ENCODE results near the gene SPAG9. TPM values are rescaled to one million over a fixed set of nuclear protein-coding genes. Genes with fewer than 3 reads are reported as not detected.

Gene SPAG9
- total and polyA plus RNA-seq, 2 donors (not counting 1 experiment from before 2014, with no cell fraction given): 8.6 to 64.1 TPM

DNA sequence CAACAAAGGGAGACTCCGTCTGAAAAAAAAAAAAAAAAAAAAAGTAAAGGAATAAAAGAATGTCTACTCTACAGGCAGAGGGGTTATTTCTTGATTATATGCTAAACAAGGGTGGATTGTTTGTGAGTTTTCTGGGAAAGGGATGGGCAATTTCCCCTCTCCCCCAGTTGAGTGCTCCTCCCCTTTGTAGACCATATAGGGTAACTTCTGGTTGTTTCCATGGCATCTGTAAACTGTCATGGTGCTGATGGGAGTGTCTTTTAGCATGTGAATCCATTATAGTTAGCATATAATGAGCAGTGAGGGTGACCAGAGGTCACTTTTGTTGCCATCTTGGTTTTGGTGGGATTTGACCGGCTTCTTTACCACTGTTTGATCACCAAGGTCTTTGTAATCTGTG, 28.5 kb upstream of the SPAG9 start:
- no peaks in the 10 kb centered on the region for H3K9me3 Mint-ChIP-seq (ENCODE audit: insufficient read depth)
- Histone ChIP-seq H3K9me3 (ENCODE audit: control extremely low read depth in 1 of 3, control insufficient read depth in 2 of 3, insufficient read depth in 1 of 3, low read length in 2 of 3) (no peaks in the 10 kb centered on the region), H3K27ac (ENCODE audit: low read length in 2 of 2) (no peak overlapping the region), H3K4me3 (ENCODE audit: control extremely low read depth in 1 of 5, extremely low read depth in 1 of 5, insufficient read depth in 1 of 5, low read depth in 2 of 5, low read length in 4 of 5) (no peak overlapping the region), H3K4me2 (replicated peaks; ENCODE audit: low read depth, low read length, poor library complexity, severe bottlenecking) (no peak overlapping the region), H4K20me1 (ENCODE audit: control insufficient read depth, insufficient read depth, low read length, poor library complexity, severe bottlenecking) (no peaks in the 10 kb centered on the region), H2AFZ (ENCODE audit: insufficient read depth, low read depth, low read length, poor library complexity, severe bottlenecking) (no peak overlapping the region), H3K36me3 (replicated peaks in 1 of 2; ENCODE audit: control extremely low read depth in 1 of 2, control insufficient read depth in 1 of 2, extremely low read depth in 1 of 2, insufficient read depth in 2 of 2, low read length in 1 of 2) (no peaks in the 10 kb centered on the region), H3K4me1 (ENCODE audit: control insufficient read depth in 2 of 2, insufficient read depth in 2 of 2, low read length in 2 of 2) (peaks cover 9 to 13% of the 10 kb centered on the region in 2 donors), H3K27me3 (replicated peaks in 1 of 4; ENCODE audit: control extremely low read depth in 1 of 4, control insufficient read depth in 3 of 4, insufficient read depth in 4 of 4, low read length in 3 of 4) (no peaks in the 10 kb centered on the region), H3K79me2 (ENCODE audit: control insufficient read depth, insufficient read depth, low read length) (peaks cover 8% of the 10 kb centered on the region), H3K9ac (ENCODE audit: low read length) (no peak overlapping the region)
- H3K27me3 Mint-ChIP-seq: no peaks in the 10 kb centered on the region
- intact Hi-C loops (cut with micrococcal nuclease): no loop called here
- no peak for ATAC-seq (ENCODE audit: low read depth)
- H3K4me3 Mint-ChIP-seq: no peak overlapping the region
- CTCF ChIA-PET: interaction anchor here (0.6 to 1.3 kb wide), 2 partner anchors 150 to 296 kb away, joined by 3 read pairs; no protein-coding TSS in a partner anchor
- no peak for TF ChIP-seq EZH2 (IDR thresholded peaks at IDR 0.05; ENCODE audit: borderline replicate concordance, insufficient read depth, low read depth, low read length, poor library complexity, severe bottlenecking)
- TF ChIP-seq, protein P1, sequence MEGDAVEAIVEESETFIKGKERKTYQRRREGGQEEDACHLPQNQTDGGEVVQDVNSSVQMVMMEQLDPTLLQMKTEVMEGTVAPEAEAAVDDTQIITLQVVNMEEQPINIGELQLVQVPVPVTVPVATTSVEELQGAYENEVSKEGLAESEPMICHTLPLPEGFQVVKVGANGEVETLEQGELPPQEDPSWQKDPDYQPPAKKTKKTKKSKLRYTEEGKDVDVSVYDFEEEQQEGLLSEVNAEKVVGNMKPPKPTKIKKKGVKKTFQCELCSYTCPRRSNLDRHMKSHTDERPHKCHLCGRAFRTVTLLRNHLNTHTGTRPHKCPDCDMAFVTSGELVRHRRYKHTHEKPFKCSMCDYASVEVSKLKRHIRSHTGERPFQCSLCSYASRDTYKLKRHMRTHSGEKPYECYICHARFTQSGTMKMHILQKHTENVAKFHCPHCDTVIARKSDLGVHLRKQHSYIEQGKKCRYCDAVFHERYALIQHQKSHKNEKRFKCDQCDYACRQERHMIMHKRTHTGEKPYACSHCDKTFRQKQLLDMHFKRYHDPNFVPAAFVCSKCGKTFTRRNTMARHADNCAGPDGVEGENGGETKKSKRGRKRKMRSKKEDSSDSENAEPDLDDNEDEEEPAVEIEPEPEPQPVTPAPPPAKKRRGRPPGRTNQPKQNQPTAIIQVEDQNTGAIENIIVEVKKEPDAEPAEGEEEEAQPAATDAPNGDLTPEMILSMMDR (IDR thresholded peaks at IDR 0.05): no peak
- no peaks in the 10 kb centered on the region for H3K4me1 Mint-ChIP-seq
- DNase-seq: no peak
- 86% methylated on average over 1 of the region's 2 CpGs for WGBS (ENCODE audit: insufficient coverage)
- POLR2A ChIA-PET: no interaction called here
- H3K27ac Mint-ChIP-seq: no peak overlapping the region

DNA sequence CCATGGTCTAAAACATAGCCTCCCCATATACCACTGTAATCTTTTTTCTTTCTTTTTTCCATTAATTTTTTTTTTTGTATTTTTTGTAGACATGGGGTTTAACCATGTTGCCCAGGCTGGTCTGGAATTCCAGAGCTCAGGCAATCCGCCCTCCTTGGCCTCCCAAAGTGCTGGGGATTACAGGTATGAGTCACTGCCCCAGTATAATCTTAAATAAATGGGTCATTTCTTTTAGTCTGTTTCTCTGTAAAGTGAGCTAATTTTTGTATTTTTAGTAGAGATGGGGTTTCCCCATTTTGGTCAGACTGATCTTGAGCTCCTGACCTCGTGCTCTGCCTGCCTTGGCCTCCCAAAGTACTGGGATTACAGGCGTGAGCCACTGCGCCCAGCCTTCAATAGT, 27.0 kb upstream of the SPAG9 start:
- intact Hi-C loops (cut with micrococcal nuclease): no loop called here
- no peak for TF ChIP-seq EZH2 (IDR thresholded peaks at IDR 0.05; ENCODE audit: borderline replicate concordance, insufficient read depth, low read depth, low read length, poor library complexity, severe bottlenecking)
- TF ChIP-seq, protein P1 (IDR thresholded peaks at IDR 0.05): no peak
- H3K9me3 Mint-ChIP-seq (ENCODE audit: insufficient read depth): no peaks in the 10 kb centered on the region
- no peaks in the 10 kb centered on the region for H3K27me3 Mint-ChIP-seq
- Histone ChIP-seq H4K20me1 (ENCODE audit: control insufficient read depth, insufficient read depth, low read length, poor library complexity, severe bottlenecking) (no peaks in the 10 kb centered on the region), H3K4me3 (ENCODE audit: control extremely low read depth in 1 of 5, extremely low read depth in 1 of 5, insufficient read depth in 1 of 5, low read depth in 2 of 5, low read length in 4 of 5) (no peak overlapping the region), H3K4me1 (ENCODE audit: control insufficient read depth in 2 of 2, insufficient read depth in 2 of 2, low read length in 2 of 2) (peaks cover 1 to 4% of the 10 kb centered on the region in 2 donors), H3K4me2 (replicated peaks; ENCODE audit: low read depth, low read length, poor library complexity, severe bottlenecking) (no peak overlapping the region), H3K36me3 (replicated peaks in 1 of 2; ENCODE audit: control extremely low read depth in 1 of 2, control insufficient read depth in 1 of 2, extremely low read depth in 1 of 2, insufficient read depth in 2 of 2, low read length in 1 of 2) (no peaks in the 10 kb centered on the region), H3K9me3 (ENCODE audit: control extremely low read depth in 1 of 3, control insufficient read depth in 2 of 3, insufficient read depth in 1 of 3, low read length in 2 of 3) (no peaks in the 10 kb centered on the region), H2AFZ (ENCODE audit: insufficient read depth, low read depth, low read length, poor library complexity, severe bottlenecking) (no peak overlapping the region), H3K27me3 (replicated peaks in 1 of 4; ENCODE audit: control extremely low read depth in 1 of 4, control insufficient read depth in 3 of 4, insufficient read depth in 4 of 4, low read length in 3 of 4) (no peaks in the 10 kb centered on the region), H3K27ac (ENCODE audit: low read length in 2 of 2) (no peak overlapping the region), H3K79me2 (ENCODE audit: control insufficient read depth, insufficient read depth, low read length) (no peaks in the 10 kb centered on the region), H3K9ac (ENCODE audit: low read length) (no peak overlapping the region)
- CTCF ChIA-PET: no interaction called here
- ATAC-seq (ENCODE audit: low read depth) (no peak), DNase-seq (no peak)
- H3K27ac Mint-ChIP-seq: no peak overlapping the region
- no peaks in the 10 kb centered on the region for H3K4me1 Mint-ChIP-seq
- POLR2A ChIA-PET: no interaction called here
- WGBS (ENCODE audit: insufficient coverage): no CpG with 5 or more reads among the region's 4 CpGs
- H3K4me3 Mint-ChIP-seq: no peak overlapping the region

All from B cell (primary cell).